CD14-positive monocyte (primary cell): ENCODE results near the gene KCNJ16. TPM values are rescaled to one million over a fixed set of nuclear protein-coding genes. Genes with fewer than 3 reads are reported as not detected.

ENCODE experiments used
- DNase-seq, 3 donors: peaks; one replicate each; pipeline ENCODE4 v3.0.0-alpha.2; 2011 to 2022
- H2AFZ ChIP-seq: 2 replicates; pipeline ENCODE4 v1.6.0; 2012; ENCODE audit warnings: mild to moderate bottlenecking, low read depth, low read length, inconsistent platforms; ENCODE audit not compliant: insufficient read depth, poor library complexity, severe bottlenecking
- H3K27ac ChIP-seq, 2 donors: 1 replicate in 1 of 2; 2 replicates in 1 of 2; pipeline ENCODE4 v1.5.1; 2012 to 2013; ENCODE audit warnings: low read length in 2 of 2, control low read depth in 1 of 2, inconsistent platforms in 1 of 2, low read depth in 1 of 2, mild to moderate bottlenecking in 1 of 2
- H3K27me3 ChIP-seq, 2 donors: one replicate each; pipeline versions ENCODE4 v1.6.0 to v1.6.1; 2011 to 2013; ENCODE audit warnings: low read length in 2 of 2; ENCODE audit not compliant: control insufficient read depth in 2 of 2, insufficient read depth in 2 of 2
- H3K36me3 ChIP-seq, 2 donors: replicated peaks in 1 of 2; 1 replicate in 1 of 2; 2 replicates in 1 of 2; pipeline versions ENCODE4 v1.5.1 to v1.6.1; 2012 to 2013; ENCODE audit warnings: low read length in 2 of 2, control low read depth in 1 of 2, inconsistent platforms in 1 of 2, mild to moderate bottlenecking in 1 of 2; ENCODE audit not compliant: insufficient read depth in 2 of 2, control insufficient read depth in 1 of 2
- H3K4me1 ChIP-seq, 2 donors: 1 replicate in 1 of 2; 2 replicates in 1 of 2; pipeline versions ENCODE4 v1.5.1 to v1.6.1; 2012 to 2013; ENCODE audit warnings: low read length in 2 of 2, control low read depth in 1 of 2, inconsistent platforms in 1 of 2, mild to moderate bottlenecking in 1 of 2, moderate library complexity in 1 of 2; ENCODE audit not compliant: insufficient read depth in 2 of 2, control insufficient read depth in 1 of 2
- H3K4me2 ChIP-seq: replicated peaks from 2 replicates; pipeline ENCODE3; 2012; ENCODE audit warnings: low read length, moderate library complexity, mild to moderate bottlenecking; ENCODE audit not compliant: poor library complexity, severe bottlenecking; ENCODE audit errors: extremely low read depth
- H3K4me3 ChIP-seq, 3 experiments: fragments of 200-600 bp in 1 of 3; sonication (generic) in 1 of 3; replicated peaks in 1 of 3; 1 replicate in 2 of 3; 2 replicates in 1 of 3; pipeline ENCODE4 v1.5.1; 2011 to 2013; ENCODE audit warnings: low read length in 3 of 3, mild to moderate bottlenecking in 3 of 3, control low read depth in 2 of 3, low read depth in 2 of 3, inconsistent platforms in 1 of 3, moderate library complexity in 1 of 3
- H3K79me2 ChIP-seq: 2 replicates; pipeline ENCODE4 v1.6.0; 2012; ENCODE audit warnings: mild to moderate bottlenecking, control low read depth, inconsistent platforms, low read length, moderate library complexity; ENCODE audit not compliant: insufficient read depth
- H3K9ac ChIP-seq: 2 replicates; pipeline ENCODE4 v1.6.0; 2017; ENCODE audit warnings: low read length, mild to moderate bottlenecking; ENCODE audit not compliant: insufficient read depth, poor library complexity, severe bottlenecking
- H3K9me3 ChIP-seq, 2 donors: replicated peaks in 1 of 2; 1 replicate in 1 of 2; 2 replicates in 1 of 2; pipeline versions ENCODE4 v1.5.1 to v1.6.1; 2012 to 2013; ENCODE audit warnings: low read length in 2 of 2, control low read depth in 1 of 2; ENCODE audit not compliant: control insufficient read depth in 1 of 2, insufficient read depth in 1 of 2
- H4K20me1 ChIP-seq: 2 replicates; pipeline ENCODE4 v1.6.0; 2012; ENCODE audit warnings: mild to moderate bottlenecking, low read length, control low read depth, moderate library complexity; ENCODE audit not compliant: insufficient read depth
- H3K27ac Mint-ChIP-seq, 7 donors: one replicate each; pipeline ENCODE4 v1.8.0; 2020; ENCODE audit warnings: mild to moderate bottlenecking in 7 of 7, mixed read lengths in 7 of 7, moderate library complexity in 6 of 7, inconsistent platforms in 2 of 7
- H3K27me3 Mint-ChIP-seq, 3 donors: one replicate each; pipeline ENCODE4 v1.8.0; 2021 to 2022; ENCODE audit warnings: low read depth in 3 of 3, mild to moderate bottlenecking in 3 of 3, mixed read lengths in 3 of 3, moderate library complexity in 3 of 3, inconsistent platforms in 1 of 3
- H3K36me3 Mint-ChIP-seq, 2 donors: one replicate each; pipeline ENCODE4 v1.8.0; 2020; ENCODE audit warnings: mixed read lengths in 2 of 2, inconsistent platforms in 1 of 2, mild to moderate bottlenecking in 1 of 2
- H3K4me1 Mint-ChIP-seq: one replicate; pipeline ENCODE4 v1.8.0; 2020; ENCODE audit warnings: mild to moderate bottlenecking, mixed read lengths
- H3K4me3 Mint-ChIP-seq, 2 donors: one replicate each; pipeline ENCODE4 v1.8.0; 2020; ENCODE audit warnings: mild to moderate bottlenecking in 2 of 2, mixed read lengths in 2 of 2, moderate library complexity in 1 of 2
- H3K9me3 Mint-ChIP-seq, 7 donors: one replicate each; pipeline ENCODE4 v1.8.0; 2020 to 2022; ENCODE audit warnings: mixed read lengths in 7 of 7, mild to moderate bottlenecking in 6 of 7, moderate library complexity in 6 of 7, inconsistent platforms in 2 of 7
- WGBS: methylation state at CpG from one replicate; pipeline ENCODE4 v1.1.5; 2013; ENCODE audit warnings: missing lambda C conversion rate; ENCODE audit not compliant: insufficient coverage; 5-methylcytosine and 5-hydroxymethylcytosine counted together
- intact Hi-C, 2 donors: fragments of 100-400 bp; cut with micrococcal nuclease; formaldehyde crosslinking; loops; one replicate each; pipeline versions ENCODE4 v1.15.0 to v1.15.1; 2023
- polyA plus RNA-seq, 3 donors: library from polyadenylated mRNA; depleted of rRNA in 1 of 3; unstranded in 2 of 3; stranded (reverse) in 1 of 3; fragments of 300-500 nt in 2 of 3; fragments of >200 nt in 1 of 3; fragmentation: Illumina TruSeq in 2 of 3; gene quantifications; 1 replicate in 2 of 3; 2 replicates in 1 of 3; pipeline ENCODE4 v1.2.3, GENCODE V29; 2012 to 2021
- TF ChIP-seq, protein P1 (sequence below): fragments of 200-600 bp; IDR thresholded peaks from one replicate; pipeline ENCODE4 v1.8.0; 2022; ENCODE audit warnings: antibody characterized with exemption, mild to moderate bottlenecking

Gene KCNJ16
- polyA plus RNA-seq, 3 donors, result not detected

DNA sequence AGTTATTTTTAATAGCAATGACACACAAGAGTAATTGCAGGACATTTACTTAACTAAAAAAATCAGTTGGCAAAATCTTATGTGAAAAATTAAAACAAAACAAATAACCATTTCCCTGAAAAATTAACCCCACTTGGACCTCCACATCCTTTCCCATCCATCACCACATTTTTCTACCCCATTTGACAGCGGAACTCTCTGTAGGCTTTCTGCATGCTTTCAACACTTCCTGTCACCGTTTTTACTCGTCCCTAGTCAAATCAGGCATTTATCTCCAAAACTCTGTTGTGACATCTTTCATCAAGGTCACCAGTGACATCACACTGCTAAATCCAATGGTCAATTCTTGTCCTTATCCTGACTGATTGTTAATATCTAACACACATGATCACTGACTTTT, 27.5 kb downstream of the KCNJ16 start:
- peaks cover 0 to 2% (median under 1%) of the 10 kb centered on the region in 3 donors for H3K27me3 Mint-ChIP-seq
- TF ChIP-seq, protein P1, sequence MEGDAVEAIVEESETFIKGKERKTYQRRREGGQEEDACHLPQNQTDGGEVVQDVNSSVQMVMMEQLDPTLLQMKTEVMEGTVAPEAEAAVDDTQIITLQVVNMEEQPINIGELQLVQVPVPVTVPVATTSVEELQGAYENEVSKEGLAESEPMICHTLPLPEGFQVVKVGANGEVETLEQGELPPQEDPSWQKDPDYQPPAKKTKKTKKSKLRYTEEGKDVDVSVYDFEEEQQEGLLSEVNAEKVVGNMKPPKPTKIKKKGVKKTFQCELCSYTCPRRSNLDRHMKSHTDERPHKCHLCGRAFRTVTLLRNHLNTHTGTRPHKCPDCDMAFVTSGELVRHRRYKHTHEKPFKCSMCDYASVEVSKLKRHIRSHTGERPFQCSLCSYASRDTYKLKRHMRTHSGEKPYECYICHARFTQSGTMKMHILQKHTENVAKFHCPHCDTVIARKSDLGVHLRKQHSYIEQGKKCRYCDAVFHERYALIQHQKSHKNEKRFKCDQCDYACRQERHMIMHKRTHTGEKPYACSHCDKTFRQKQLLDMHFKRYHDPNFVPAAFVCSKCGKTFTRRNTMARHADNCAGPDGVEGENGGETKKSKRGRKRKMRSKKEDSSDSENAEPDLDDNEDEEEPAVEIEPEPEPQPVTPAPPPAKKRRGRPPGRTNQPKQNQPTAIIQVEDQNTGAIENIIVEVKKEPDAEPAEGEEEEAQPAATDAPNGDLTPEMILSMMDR, result no peak

GRCh38 chr17:70104791-70105523, 29.9 kb downstream of the KCNJ16 start:
- WGBS, result 97% methylated on average over 6 of the region's 12 CpGs
- Mint-ChIP-seq H3K4me3 (no peak overlapping the region), H3K36me3 (no peaks in the 10 kb centered on the region), H3K27me3 (peaks cover 0 to 3% (median 1%) of the 10 kb centered on the region in 3 donors), H3K27ac (peak overlapping the region in 1 of 7 donors; percentile 6), H3K9me3 (peaks cover 0 to 7% (median 2%) of the 10 kb centered on the region in 7 donors), H3K4me1 (peaks cover 10% of the 10 kb centered on the region)
- H3K36me3 ChIP-seq, result no peaks in the 10 kb centered on the region
- H3K9ac ChIP-seq, result no peak overlapping the region
- no peak overlapping the region for H3K4me3 ChIP-seq
- no peak overlapping the region for H3K27ac ChIP-seq
- H3K4me2 ChIP-seq, result no peak overlapping the region
- peaks cover 7 to 10% of the 10 kb centered on the region in 2 donors for H3K4me1 ChIP-seq
- H3K79me2 ChIP-seq, result no peaks in the 10 kb centered on the region
- TF ChIP-seq, protein P1, result no peak
- H2AFZ ChIP-seq, result no peak overlapping the region
- H3K27me3 ChIP-seq, result no peaks in the 10 kb centered on the region
- intact Hi-C loops, result no loop called here
- peak in 1 of 3 donors; percentile 25 for DNase-seq
- no peaks in the 10 kb centered on the region for H4K20me1 ChIP-seq
- no peaks in the 10 kb centered on the region for H3K9me3 ChIP-seq

More for the DNA sequence above, 27.5 kb downstream of the KCNJ16 start:
- H3K36me3 ChIP-seq, result no peaks in the 10 kb centered on the region
- no peaks in the 10 kb centered on the region for H4K20me1 ChIP-seq
- H3K79me2 ChIP-seq, result no peaks in the 10 kb centered on the region
- H3K27me3 ChIP-seq, result no peaks in the 10 kb centered on the region
- H3K36me3 Mint-ChIP-seq, result no peaks in the 10 kb centered on the region
- H3K4me3 ChIP-seq, result no peak overlapping the region
- peak in 2 of 3 donors; percentile 20 to 32 for DNase-seq
- H3K4me1 ChIP-seq, result peaks cover 22 to 26% of the 10 kb centered on the region in 2 donors
- H3K27ac ChIP-seq, result no peak overlapping the region
- H3K27ac Mint-ChIP-seq, result peak overlapping the region in 2 of 7 donors; percentile 11 to 77
- intact Hi-C loops, result no loop called here
- H3K4me2 ChIP-seq, result no peak overlapping the region
- no peak overlapping the region for H3K9ac ChIP-seq
- H3K9me3 Mint-ChIP-seq, result peaks cover 0 to 6% (median 1%) of the 10 kb centered on the region in 7 donors
- peaks cover 24% of the 10 kb centered on the region for H3K4me1 Mint-ChIP-seq
- no peaks in the 10 kb centered on the region for H3K9me3 ChIP-seq
- no peak overlapping the region for H2AFZ ChIP-seq
- H3K4me3 Mint-ChIP-seq, result no peak overlapping the region
- 1% methylated on average over 3 of the region's 3 CpGs for WGBS
